K562 (cell line): ENCODE measurements around the gene PRXL2B. TPM values are rescaled to one million over a fixed set of nuclear protein-coding genes. Genes with fewer than 3 reads are reported as not detected.

Experiments used
- ADNP ChIP-seq: fragments of 200-800 bp; sonication (Bioruptor generic); IDR thresholded peaks from 2 replicates; pipeline ENCODE4 v1.6.1; 2016; ENCODE audit warnings: missing genetic modification characterization, missing compliant biosample characterization
- CGGBP1 ChIP-seq: fragments of 250-450 bp; sonication (Bioruptor Pico); IDR thresholded peaks from 2 replicates; pipeline ENCODE4 v1.9.0; 2021; ENCODE audit warnings: mild to moderate bottlenecking
- FOS ChIP-seq: IDR thresholded peaks from 3 replicates; pipeline ENCODE4 v1.6.1; 2011; ENCODE audit not compliant: insufficient read length; ENCODE audit errors: extremely low read depth
- GABPB2 ChIP-seq: fragments of 250-450 bp; sonication (Bioruptor Pico); conservative IDR thresholded peaks from 2 replicates; pipeline ENCODE4 v1.5.1; 2021; ENCODE audit warnings: mild to moderate bottlenecking
- KDM4B ChIP-seq, 2 experiments: fragments of 450-650 bp in 1 of 2; sonication (generic) in 1 of 2; IDR thresholded peaks; 2 replicates each; pipeline ENCODE4 v1.6.1; 2016 to 2017; ENCODE audit warnings: borderline replicate concordance in 2 of 2, antibody characterized with exemption in 1 of 2, low read depth in 1 of 2, mild to moderate bottlenecking in 1 of 2
- KLF10 ChIP-seq: fragments of 250-450 bp; sonication (Bioruptor Pico); IDR thresholded peaks from 2 replicates; pipeline ENCODE4 v1.6.1; 2021; ENCODE audit warnings: matching md5 sums
- LARP7 ChIP-seq: fragments of 450-650 bp; IDR thresholded peaks from 2 replicates; pipeline ENCODE4 v1.6.1; 2016
- PHF20 ChIP-seq: fragments of 450-650 bp; IDR thresholded peaks from 2 replicates; pipeline ENCODE4 v1.6.1; 2018; ENCODE audit not compliant: partially characterized antibody
- SMARCA5 ChIP-seq: fragments of 450-650 bp; IDR thresholded peaks from 2 replicates; pipeline ENCODE4 v1.6.1; 2016
- SMARCE1 ChIP-seq: fragments of 450-650 bp; IDR thresholded peaks from 2 replicates; pipeline ENCODE4 v1.7.1; 2016; ENCODE audit warnings: mild to moderate bottlenecking
- SMC3 ChIP-seq: conservative IDR thresholded peaks from 2 replicates; pipeline ENCODE4 v1.6.1; 2011; ENCODE audit warnings: low read depth, low read length, improper control_type of control experiment; ENCODE audit not compliant: insufficient read depth
- TAF15 ChIP-seq: fragments of 200-400 bp; formaldehyde crosslinking; IDR thresholded peaks from 2 replicates; pipeline ENCODE4 v1.6.1; 2017; ENCODE audit warnings: mild to moderate bottlenecking, low read depth, low read length, moderate library complexity
- TEAD1 ChIP-seq, 2 experiments: fragments of 450-650 bp in 1 of 2; sonication (generic) in 1 of 2; formaldehyde crosslinking; IDR thresholded peaks; 2 replicates each; pipeline versions ENCODE4 v1.4.0 to v1.8.0; 2020 to 2022; ENCODE audit warnings: mild to moderate bottlenecking in 2 of 2, missing genetic modification reagents in 1 of 2
- ZBTB34 ChIP-seq: fragments of 250-450 bp; sonication (Bioruptor Pico); IDR thresholded peaks from 2 replicates; pipeline ENCODE4 v1.8.0; 2021; ENCODE audit warnings: mild to moderate bottlenecking, moderate library complexity
- ZNF140 ChIP-seq: fragments of 250-450 bp; sonication (Bioruptor Pico); IDR thresholded peaks from 2 replicates; pipeline ENCODE4 v1.8.0; 2021; ENCODE audit warnings: moderate library complexity, mild to moderate bottlenecking, inconsistent platforms
- ZNF165 ChIP-seq: fragments of 250-450 bp; sonication (Bioruptor Pico); IDR thresholded peaks from 2 replicates; pipeline ENCODE4 v1.4.0; 2020; ENCODE audit warnings: borderline replicate concordance
- ZNF316 ChIP-seq: fragments of 450-650 bp; IDR thresholded peaks from 2 replicates; pipeline ENCODE4 v1.6.1; 2016
- ZNF384 ChIP-seq: IDR thresholded peaks from 2 replicates; pipeline ENCODE4 v1.6.1; 2012; ENCODE audit warnings: low read depth, low read length, improper control_type of control experiment
- ZNF586 ChIP-seq: fragments of 450-650 bp; formaldehyde crosslinking; conservative IDR thresholded peaks from 2 replicates; pipeline ENCODE4 v1.4.0; 2020; ENCODE audit warnings: mild to moderate bottlenecking, moderate library complexity
- ZNF695 ChIP-seq: fragments of 450-650 bp; formaldehyde crosslinking; IDR thresholded peaks from 2 replicates; pipeline ENCODE4 v1.4.0; 2020; ENCODE audit warnings: mild to moderate bottlenecking, moderate library complexity
- ZNF778 ChIP-seq: fragments of 450-650 bp; formaldehyde crosslinking; IDR thresholded peaks from 2 replicates; pipeline ENCODE4 v1.4.0; 2020; ENCODE audit warnings: mild to moderate bottlenecking, moderate library complexity
- polyA plus RNA-seq, 8 experiments: library from polyadenylated mRNA; depleted of rRNA in 4 of 8; stranded (reverse) in 5 of 8; unstranded in 3 of 8; fragments of >200 nt; fragmentation: Nextera tagmentation in 2 of 8; fragmentation: Illumina TruSeq in 1 of 8; extraction: Ambion mirVana in 2 of 8; extraction: Trizol in 1 of 8; gene quantifications; 2 replicates each; pipeline versions ENCODE4 v1.2.1 to v1.2.3, GENCODE V29; 2011 to 2014; ENCODE audit warnings: inconsistent platforms in 1 of 8, missing spikeins in 1 of 8
- total RNA-seq, 7 experiments: library from RNA; depleted of rRNA in 6 of 7; stranded (reverse); fragments of >200 nt in 6 of 7; fragmentation: Illumina TruSeq in 2 of 7; extraction: Trizol in 2 of 7; gene quantifications; 2 replicates each; pipeline versions ENCODE4 v1.2.1 to v1.2.3, GENCODE V29; 2011 to 2021; ENCODE audit warnings: low replicate concordance in 1 of 7
- TF ChIP-seq, protein P1 (sequence below), 3 experiments: fragments of 200-800 bp in 1 of 3; fragments of 250-450 bp in 1 of 3; fragments of 450-650 bp in 1 of 3; sonication (Bioruptor Pico) in 1 of 3; sonication (Bioruptor generic) in 1 of 3; formaldehyde crosslinking in 1 of 3; IDR thresholded peaks; 2 replicates each; pipeline versions ENCODE4 v1.6.1 to v1.8.0; 2016 to 2022; ENCODE audit warnings: mild to moderate bottlenecking in 2 of 3, missing genetic modification characterization in 2 of 3, missing compliant biosample characterization in 1 of 3, moderate library complexity in 1 of 3
- TF ChIP-seq, protein P2 (sequence below): IDR thresholded peaks from 2 replicates; pipeline ENCODE4 v1.6.1; 2011; ENCODE audit not compliant: insufficient read length; ENCODE audit errors: extremely low read depth

PRXL2B gene
- total and polyA plus RNA-seq, 9 of the 15 experiments (the other 6 are each of a cell fraction or from before 2014, with no cell fraction given) = 0.99 to 25.3 (median 11.8) TPM

GRCh38 chr1:2545754-2546514 is 40.6 kb upstream of the PRXL2B start (continued):
- no peak for TF ChIP-seq ZNF316
- TF ChIP-seq ZNF384 = no peak
- no peak for TF ChIP-seq GABPB2
- no peak for TF ChIP-seq SMARCA5
- no peak for TF ChIP-seq ZNF778 (CRISPR knock-in tag)
- TF ChIP-seq ZNF586 (CRISPR knock-in tag) = no peak
- no peak for TF ChIP-seq FOS
- no peak for TF ChIP-seq TAF15
- no peak for TF ChIP-seq LARP7
- TF ChIP-seq, protein P1, sequence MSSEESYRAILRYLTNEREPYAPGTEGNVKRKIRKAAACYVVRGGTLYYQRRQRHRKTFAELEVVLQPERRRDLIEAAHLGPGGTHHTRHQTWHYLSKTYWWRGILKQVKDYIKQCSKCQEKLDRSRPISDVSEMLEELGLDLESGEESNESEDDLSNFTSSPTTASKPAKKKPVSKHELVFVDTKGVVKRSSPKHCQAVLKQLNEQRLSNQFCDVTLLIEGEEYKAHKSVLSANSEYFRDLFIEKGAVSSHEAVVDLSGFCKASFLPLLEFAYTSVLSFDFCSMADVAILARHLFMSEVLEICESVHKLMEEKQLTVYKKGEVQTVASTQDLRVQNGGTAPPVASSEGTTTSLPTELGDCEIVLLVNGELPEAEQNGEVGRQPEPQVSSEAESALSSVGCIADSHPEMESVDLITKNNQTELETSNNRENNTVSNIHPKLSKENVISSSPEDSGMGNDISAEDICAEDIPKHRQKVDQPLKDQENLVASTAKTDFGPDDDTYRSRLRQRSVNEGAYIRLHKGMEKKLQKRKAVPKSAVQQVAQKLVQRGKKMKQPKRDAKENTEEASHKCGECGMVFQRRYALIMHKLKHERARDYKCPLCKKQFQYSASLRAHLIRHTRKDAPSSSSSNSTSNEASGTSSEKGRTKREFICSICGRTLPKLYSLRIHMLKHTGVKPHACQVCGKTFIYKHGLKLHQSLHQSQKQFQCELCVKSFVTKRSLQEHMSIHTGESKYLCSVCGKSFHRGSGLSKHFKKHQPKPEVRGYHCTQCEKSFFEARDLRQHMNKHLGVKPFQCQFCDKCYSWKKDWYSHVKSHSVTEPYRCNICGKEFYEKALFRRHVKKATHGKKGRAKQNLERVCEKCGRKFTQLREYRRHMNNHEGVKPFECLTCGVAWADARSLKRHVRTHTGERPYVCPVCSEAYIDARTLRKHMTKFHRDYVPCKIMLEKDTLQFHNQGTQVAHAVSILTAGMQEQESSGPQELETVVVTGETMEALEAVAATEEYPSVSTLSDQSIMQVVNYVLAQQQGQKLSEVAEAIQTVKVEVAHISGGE (CRISPR knock-in tag; IDR thresholded peaks at IDR 0.05) = no peak
- peak; percentile 19 for TF ChIP-seq PHF20
- TF ChIP-seq SMARCE1 = no peak
- TF ChIP-seq SMC3 = no peak
- TF ChIP-seq ZNF140 (CRISPR knock-in tag) = no peak
- no peak for TF ChIP-seq ZBTB34 (CRISPR knock-in tag)
- TF ChIP-seq ADNP (tag) = no peak
- TF ChIP-seq ZNF165 (CRISPR knock-in tag) = no peak
- TF ChIP-seq TEAD1 (CRISPR knock-in tag; IDR thresholded peaks at IDR 0.05) = no peak
- no peak for TF ChIP-seq ZNF695 (CRISPR knock-in tag)
- TF ChIP-seq, protein P2, sequence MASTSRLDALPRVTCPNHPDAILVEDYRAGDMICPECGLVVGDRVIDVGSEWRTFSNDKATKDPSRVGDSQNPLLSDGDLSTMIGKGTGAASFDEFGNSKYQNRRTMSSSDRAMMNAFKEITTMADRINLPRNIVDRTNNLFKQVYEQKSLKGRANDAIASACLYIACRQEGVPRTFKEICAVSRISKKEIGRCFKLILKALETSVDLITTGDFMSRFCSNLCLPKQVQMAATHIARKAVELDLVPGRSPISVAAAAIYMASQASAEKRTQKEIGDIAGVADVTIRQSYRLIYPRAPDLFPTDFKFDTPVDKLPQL = no peak
- 0 out of 4 replicates have a peak, but pooled peaks of 1 of the 2 experiments have one; percentile 68 for TF ChIP-seq KDM4B (IDR thresholded peaks at IDR 0.05; ENCODE audit: borderline replicate concordance in 2 of 2, low read depth in 1 of 2)
- TF ChIP-seq CGGBP1 (CRISPR knock-in tag) = no peak
- TF ChIP-seq KLF10 (CRISPR knock-in tag) = no peak
